GM18520 (cell line): Measurements from ENCODE around the gene ACADVL.

ENCODE experiments used
- ATAC-seq: cut with Tn5 transposase; IDR thresholded peaks from one replicate; pipeline ENCODE4 v1.9.1; 2021; ENCODE audit not compliant: unreplicated experiment

Gene ACADVL

GRCh38 chr17:7250695-7251627 is 31.2 kb downstream of the ACADVL start:
- no peak for ATAC-seq

GRCh38 chr17:7251661-7252175 is 32.0 kb downstream of the ACADVL start, which contains the start of gene CTDNEP1:
TSS of gene CTDNEP1 (minus strand) at chr17:7251734. CDS start at chr17:7251296, 438 bp downstream.
- ATAC-seq = peak; percentile 85

- peak; percentile 31 for ATAC-seq
These were observed 32.7 kb downstream of the ACADVL start, which contains the start of gene ELP5 for GRCh38 chr17:7252176-7253043. TSS of gene ELP5 (plus strand) at chr17:7252215. CDS start at chr17:7252551, 336 bp downstream.

- ATAC-seq = no peak
These were observed 33.3 kb downstream of the ACADVL start for GRCh38 chr17:7253082-7253481.

- no peak for ATAC-seq
These were observed 34.8 kb downstream of the ACADVL start for GRCh38 chr17:7254511-7254910.

- no peak for ATAC-seq
These were observed 37.2 kb downstream of the ACADVL start for GRCh38 chr17:7256766-7257456.

- no peak for ATAC-seq
These were observed 39.2 kb downstream of the ACADVL start for GRCh38 chr17:7258731-7259554.

- ATAC-seq = no peak
These were observed 39.8 kb downstream of the ACADVL start for GRCh38 chr17:7259555-7259889.

- ATAC-seq = no peak
These were observed 40.4 kb downstream of the ACADVL start for GRCh38 chr17:7260151-7260550.

GRCh38 chr17:7260651-7261378 is 41.1 kb downstream of the ACADVL start:
- ATAC-seq = no peak

- no peak for ATAC-seq
These were observed 41.8 kb downstream of the ACADVL start for GRCh38 chr17:7261379-7262191.

GRCh38 chr17:7262192-7262934 is 42.6 kb downstream of the ACADVL start, which contains the start of gene CLDN7:
TSS of gene CLDN7 (minus strand) at chr17:7262478. CDS start at chr17:7262043, 435 bp downstream.
- no peak for ATAC-seq

- no peak for ATAC-seq
These were observed 43.4 kb downstream of the ACADVL start for GRCh38 chr17:7262935-7263800.

- ATAC-seq = no peak
These were observed 44.0 kb downstream of the ACADVL start for GRCh38 chr17:7263801-7264078.

- ATAC-seq = no peak
These were observed 47.0 kb downstream of the ACADVL start for GRCh38 chr17:7266784-7267183.
